Measurements from ENCODE around the gene RHBDL2. TPM values are rescaled to one million over a fixed set of nuclear protein-coding genes. Genes with fewer than 3 reads are reported as not detected.
"Not testable (repeated sequence)": the region's sequence is repeated elsewhere in the genome, so short reads cannot be mapped to it uniquely, and the experiment has no call there.

Gene RHBDL2
- total RNA-seq, 1 donor from 2014 or later = 1.8 TPM

DNA sequence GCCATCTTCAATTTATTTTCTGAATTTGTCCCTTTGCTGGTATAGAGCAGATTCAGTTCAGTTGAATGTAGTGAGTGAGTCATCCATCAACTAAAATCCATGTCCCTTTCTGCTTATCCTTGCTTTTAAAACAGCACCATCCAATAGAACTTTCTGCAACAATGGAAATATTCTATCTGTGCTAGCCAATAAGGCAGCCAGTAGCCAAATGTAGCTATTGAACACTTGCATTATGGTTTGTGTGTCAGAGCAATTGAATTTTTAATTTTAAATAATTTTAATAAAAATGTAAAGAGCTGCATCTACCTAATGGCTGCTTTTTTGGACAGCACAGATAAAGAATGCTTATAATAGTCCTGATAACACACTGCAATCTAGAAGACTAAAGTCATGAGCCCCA lies 60.1 kb downstream of the RHBDL2 start, which contains the start of gene GJA9:
TSS of gene GJA9 (minus strand) at position 101 of the 400 bp plus-strand sequence. CDS start 5,489 bp downstream, outside the sequence.
- no peak for DNase-seq (ENCODE audit: low read depth)

DNA sequence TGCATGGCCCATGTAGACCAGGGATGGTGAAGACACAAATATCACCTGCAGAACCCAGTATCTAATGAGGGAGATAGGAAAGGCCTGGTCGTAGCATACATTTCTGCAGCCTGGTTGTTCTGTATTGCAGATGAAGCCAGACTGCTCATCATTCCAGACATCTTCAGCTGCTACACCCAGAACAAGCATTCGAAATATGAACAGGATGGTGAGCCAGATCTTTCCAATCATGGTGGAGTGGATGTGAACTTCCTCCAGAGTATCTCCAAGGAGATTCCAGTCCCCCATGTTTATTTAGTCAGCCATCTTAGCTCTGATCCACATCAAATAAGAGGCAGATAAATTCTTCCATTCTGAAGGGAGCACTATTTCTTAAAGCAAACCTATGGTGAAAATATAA lies 65.8 kb downstream of the RHBDL2 start:
- no peak for DNase-seq (ENCODE audit: low read depth)

DNA sequence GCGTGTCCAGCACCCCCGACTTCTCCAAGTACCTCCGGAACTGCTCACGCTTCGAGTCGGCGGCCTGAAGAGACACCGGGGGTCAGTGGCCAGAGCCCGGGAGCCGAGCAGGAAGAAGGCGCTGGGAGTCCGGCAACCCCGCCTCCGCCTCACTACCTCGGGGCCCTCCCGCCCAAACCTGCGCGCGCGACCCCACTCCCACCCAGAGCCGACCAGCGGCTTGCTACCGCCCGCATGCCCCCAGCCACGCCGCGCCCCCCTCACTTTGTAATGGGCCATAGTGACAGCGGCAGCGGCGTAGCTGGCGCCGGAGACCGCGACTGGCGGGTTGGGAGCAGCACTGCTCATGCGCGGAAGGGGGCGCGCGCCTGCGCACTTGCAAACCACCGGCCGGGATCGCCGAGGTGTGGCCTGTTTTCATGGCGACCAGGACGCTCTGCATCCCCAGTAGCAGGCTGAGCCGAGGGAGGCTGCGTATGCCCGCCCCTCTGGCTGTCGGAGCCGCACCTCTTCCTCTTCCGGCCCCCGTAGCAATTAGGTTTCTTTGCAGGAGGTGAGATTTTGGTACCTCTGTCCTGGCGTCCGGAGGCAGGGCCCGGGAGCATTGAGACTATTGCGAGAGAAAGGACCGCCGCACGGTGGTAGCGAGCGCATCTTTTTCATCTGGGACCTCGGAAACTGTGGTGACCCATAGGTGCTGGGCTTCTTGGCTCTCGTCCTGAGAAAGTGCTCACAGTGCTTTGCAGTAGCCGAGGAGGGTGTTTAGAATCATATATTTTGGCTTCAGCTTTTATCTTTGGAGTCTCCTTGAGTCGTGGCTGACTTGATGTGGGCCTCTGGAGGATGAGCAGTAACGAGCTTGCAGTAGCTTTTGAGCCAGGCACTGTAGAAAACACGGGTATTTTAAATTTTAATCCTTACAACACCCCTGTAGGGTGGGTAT lies 68.3 kb downstream of the RHBDL2 start, which contains the start of gene MYCBP:
TSS of gene MYCBP (minus strand) at position 322 of the 943 bp plus-strand sequence. CDS start at position 279, 43 bp downstream.
- DNase-seq (ENCODE audit: low read depth) = peak; percentile 89

DNA sequence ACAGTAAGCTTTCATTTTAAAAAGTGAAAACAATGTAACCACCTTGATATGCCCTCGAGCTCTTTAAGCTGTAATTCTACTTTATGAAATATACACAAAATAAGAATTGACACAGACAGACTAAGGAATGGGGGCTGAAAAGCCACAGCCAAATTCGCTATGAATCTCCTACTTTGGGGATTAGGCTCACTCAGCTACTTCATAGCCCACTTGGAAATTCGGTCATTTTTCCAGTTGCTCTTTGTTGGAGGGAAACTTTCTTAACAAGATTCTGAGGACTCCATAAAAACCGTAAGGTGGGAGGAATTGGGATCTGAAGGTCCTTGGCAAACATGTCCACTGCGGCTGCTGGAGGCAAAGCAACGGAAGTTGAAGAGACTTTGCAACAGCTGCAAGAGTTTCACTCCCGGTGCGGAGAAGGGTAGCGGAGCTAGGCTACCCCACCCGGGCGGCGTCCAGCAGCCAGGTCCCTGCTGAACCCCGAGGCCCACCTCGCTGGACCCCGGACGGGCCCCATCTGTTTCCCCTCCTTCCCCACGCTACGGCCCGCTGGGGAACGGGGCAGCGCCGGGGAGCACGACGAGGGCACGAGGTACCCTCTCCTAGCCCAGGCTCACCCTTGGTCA lies 69.1 kb downstream of the RHBDL2 start:
- peak; percentile 18 for DNase-seq (ENCODE audit: low read depth)

DNA sequence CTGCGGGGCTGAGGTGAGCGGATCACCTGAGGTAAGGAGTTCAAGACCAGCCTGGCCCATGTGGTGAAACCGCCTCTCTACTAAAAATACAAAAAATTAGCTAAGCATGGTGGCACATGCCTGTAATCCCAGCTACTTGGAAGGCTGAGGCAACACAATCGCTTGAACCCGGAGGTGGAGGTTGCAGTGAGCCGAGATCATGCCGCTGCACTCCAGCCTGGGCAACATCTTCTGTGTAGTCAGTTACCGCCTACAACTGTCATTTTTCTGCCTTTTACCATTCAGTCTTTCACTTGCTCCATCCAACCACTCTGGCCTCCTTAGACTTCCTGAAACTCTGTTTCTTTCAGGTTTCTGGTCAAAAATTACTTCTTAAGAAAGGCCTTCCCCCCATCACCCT lies 70.6 kb downstream of the RHBDL2 start:
- DNase-seq (ENCODE audit: low read depth) = no peak

DNA sequence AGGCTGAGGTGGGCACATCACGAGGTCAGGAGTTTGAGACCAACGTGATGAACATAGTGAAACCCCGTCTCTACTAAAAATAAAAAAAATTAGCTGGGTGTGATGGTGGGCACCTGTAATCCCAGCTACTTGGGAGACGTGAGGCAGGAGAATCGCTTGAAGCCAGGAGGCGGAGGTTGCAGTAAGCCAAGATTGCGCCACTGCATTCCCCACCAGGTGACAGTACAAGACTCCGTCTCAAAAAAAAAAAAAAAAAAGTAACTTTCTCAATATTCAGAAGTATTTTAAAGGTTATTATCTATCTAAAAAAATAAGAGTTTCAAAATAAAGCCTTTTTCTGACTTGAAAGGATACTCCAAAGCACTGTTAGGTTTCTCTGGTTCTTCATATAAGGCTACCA lies 74.4 kb downstream of the RHBDL2 start:
- DNase-seq (ENCODE audit: low read depth) = no peak

DNA sequence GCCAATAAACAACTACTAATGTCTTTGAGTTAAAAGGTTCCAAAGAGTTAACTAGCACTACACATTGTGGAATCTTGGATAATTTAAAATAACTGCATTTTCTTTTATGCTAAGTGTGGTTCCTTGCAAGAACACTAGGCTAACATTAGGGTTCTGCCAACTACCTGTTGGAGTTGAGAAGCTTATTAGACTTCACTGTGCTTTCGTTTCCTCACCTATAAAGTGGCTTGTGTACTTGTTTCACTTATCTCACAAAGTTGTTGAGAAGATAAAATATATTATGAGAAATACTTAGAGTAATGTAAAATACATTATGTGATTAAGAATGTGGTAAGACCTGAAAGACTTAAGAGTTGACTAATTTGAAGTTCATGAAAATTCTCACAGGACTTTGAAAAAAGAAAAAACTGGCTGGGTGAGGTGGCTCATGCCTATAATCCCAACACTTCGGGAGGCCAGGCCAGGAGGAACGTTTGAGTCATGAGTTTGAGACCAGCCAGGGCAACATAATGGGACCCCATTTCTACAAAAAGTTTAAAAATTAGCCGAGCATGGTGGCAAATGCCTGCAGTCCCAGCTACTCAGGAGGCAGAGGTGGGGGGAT lies 76.4 kb downstream of the RHBDL2 start:
- DNase-seq (ENCODE audit: low read depth) = no peak

DNA sequence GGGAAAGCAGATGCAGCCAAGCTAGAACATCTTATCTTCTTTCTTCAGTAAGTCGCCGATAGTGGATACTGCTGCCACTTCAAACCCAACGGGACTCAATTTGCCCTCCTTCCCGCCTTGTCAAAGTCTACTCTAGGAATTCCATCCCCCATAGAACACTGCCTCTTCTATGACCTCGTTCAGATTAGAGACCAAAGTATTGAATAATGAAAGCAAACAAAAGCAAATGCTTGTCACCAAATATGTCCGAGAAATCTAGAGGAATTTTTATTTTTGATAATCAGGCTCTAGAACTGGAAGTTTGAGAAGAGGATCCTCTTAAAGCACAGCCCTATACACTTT lies 81.2 kb downstream of the RHBDL2 start:
- DNase-seq (ENCODE audit: low read depth) = no peak

DNA sequence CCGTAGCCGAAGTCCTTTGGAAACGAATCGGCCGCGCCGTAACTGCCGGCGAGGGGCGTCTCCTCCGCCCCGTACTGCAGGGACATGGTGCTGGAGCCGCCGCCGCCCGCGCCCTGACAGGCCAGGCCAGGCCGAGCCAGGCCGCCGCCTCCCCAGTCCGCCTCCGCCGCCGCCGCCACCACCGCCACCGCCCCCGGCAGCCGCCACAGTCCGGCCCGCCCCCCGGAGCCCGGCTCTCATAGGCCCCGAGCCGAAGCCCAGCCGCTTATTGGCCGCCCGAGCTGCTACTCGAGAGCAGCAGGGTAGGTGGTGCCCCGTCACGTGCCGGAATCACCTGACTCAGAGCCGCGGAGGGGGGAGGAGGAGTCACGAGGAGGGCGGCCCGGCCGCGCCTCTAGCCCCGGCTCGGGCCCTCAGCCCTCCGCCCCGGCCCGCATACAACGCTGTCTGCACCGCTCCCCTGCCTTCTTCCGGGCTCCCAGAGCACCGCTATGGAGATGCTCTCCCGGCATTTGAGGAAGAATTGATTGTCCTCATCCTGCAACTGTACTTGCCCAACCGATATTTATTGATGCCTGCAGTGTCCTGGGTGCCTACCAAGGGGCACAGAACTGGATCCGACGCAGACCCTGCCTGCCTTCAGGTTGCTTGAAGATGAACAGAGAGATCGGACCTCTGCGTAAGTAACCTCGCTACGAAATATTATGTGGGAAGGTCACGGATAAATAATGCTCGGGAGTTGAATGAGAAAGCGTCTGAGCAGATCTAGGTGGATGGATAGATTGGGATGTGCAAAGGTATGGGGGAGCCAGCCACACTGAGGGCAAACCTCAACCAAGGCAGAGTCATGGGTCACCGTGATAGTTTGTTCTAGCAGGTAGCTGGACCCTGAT lies 81.8 kb downstream of the RHBDL2 start, which contains the start of gene RRAGC:
TSS of gene RRAGC (minus strand) at position 212 of the 893 bp plus-strand sequence. CDS start at position 86, 126 bp downstream.
- DNase-seq (ENCODE audit: low read depth) = peak; percentile 88

DNA sequence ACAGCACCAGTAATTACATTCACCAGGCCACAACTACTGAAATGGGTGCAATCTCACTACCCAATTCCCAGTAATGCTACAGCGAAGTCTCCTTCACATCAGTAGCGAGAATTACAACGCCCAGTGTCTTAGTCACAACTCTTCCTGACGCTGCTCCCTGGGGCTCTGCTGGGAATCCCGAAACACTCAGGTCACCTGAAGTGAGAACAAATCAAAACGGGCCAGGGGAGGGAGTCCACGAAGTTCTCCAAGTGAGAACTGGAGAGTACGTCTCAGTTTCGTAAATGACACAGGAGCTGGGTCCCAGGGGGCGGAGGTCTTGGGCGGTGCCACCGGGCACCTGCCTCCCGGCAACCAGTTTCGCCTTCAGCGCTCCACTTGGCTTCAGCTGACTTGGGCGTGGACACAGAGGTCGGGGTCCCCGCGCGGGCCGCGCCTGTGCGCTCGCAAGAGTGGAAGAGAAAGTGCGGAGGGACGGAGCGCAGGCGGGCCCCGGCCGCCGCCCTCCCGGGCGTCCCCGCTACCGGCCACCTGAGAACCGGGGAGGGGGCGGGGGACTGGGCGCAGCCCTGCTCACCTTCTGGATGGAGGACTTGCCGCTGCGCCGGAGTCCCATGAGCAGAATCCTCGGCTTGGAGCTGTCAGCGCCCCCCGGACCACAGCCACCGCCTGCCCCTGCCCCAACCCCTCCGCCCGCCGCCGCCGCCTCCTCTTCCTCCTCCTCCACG lies 82.6 kb downstream of the RHBDL2 start:
- peak; percentile 75 for DNase-seq (ENCODE audit: low read depth)

DNA sequence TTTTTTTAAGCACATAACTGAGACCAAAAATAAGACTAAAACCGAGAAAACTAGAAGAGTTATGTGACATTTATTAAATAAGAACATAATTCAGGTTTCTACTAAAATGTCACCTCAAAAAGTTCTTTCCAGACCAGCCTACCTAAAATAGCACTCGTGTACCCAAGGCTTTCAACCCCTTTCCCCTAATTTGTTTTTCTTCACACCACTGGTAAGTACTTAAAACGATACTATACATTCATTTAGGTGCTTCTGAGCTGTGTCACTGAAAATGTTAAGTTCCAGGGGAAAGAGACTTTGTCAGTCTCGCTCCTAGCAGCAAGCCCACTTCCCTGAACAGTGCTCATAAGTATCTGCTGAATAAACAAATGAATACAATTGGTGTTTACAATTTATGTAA lies 88.8 kb downstream of the RHBDL2 start:
- DNase-seq (ENCODE audit: low read depth) = no peak

DNA sequence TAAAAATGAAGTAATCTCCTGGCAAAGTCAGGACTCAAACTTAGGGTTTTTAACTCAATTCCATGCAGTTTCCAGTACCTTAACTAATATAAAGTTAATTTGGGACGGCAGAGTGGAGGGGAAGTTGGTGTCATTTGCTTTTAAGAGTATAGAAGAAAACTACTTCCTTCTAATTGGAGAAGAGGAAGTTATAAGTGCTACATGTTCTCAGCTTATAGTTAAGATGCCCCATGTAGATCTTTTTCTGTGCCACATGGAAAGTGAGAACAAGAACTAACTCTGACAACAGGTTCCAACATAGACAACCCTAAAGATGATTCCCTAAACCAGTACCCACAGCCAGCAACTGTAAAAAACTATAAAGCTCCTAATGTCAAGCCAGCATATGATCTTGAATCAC lies 93.6 kb downstream of the RHBDL2 start:
- no peak for DNase-seq (ENCODE audit: low read depth)

DNA sequence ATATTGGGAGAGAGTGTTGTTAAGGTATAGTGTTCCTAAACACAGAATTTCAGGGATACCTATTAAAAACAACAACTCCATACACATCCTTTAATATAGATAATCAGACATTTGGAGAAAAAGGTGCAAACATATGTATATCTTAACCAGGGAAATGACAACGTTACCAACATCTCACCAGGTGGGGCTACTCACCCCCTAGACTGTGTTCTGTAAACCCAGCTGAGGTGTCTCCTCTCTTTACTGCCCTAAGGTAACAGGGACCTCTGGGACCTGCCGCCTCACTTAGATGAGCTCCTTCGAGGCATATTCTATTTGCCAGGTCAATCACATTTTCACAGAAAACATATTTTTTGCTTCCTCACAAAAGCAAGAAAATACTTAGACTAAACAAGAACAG lies 95.4 kb downstream of the RHBDL2 start:
- DNase-seq (ENCODE audit: low read depth) = no peak

DNA sequence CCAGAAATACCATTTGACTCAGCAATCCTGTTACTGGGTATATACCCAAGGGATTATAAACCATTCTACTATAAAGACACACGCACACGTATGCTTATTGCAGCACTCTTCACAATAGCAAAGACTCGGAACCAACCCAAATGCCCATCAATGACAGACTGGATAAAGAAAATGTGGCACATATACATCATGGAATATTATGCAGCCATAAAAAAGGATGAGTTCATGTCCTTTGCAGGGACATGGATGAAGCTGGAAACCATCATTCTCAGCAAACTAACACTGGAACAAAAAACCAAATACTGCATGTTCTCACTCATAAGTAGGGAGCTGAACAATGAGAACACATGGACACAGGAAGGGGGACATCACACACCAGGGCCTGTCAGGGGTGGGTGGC lies 96.5 kb downstream of the RHBDL2 start:
- not testable (repeated sequence) for DNase-seq (ENCODE audit: low read depth)

DNA sequence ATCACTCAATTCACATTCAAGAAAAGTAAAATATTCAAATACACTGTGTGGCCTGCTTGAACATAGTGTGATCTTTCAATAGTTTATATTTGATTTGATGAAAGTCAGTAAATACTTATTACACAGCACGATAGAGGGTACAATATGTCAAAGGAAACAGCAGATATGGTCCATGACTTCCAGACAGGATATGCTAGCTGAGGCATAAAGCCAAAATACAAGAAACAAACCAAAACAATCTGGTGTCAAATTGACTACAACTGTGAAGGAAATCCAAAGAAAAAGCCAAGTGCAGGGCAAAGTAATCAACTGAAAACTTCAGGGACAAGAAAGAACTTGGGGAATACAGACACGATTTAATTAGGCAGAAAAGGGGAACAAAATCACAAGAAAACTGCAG lies 101.3 kb downstream of the RHBDL2 start:
- DNase-seq (ENCODE audit: low read depth) = no peak

DNA sequence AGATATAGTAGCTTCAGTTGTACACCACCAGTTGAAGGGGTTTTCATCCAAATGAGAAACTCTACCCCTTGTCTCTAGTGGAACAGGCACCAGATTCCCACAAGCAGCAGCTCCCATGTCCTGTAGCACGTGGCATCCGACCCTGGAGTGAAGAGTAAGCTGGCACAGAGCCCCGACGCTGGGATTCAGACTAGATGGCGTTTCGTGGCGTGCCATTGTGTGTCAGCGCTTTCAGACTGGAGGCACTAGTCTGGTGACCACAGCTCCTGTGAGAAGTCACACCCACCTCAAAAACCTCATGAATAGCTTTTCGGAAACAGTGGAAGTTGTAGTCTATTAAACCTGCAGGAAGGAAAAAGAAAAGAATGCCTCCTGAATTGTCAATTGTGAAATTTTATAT lies 102.3 kb downstream of the RHBDL2 start:
- DNase-seq (ENCODE audit: low read depth) = no peak

DNA sequence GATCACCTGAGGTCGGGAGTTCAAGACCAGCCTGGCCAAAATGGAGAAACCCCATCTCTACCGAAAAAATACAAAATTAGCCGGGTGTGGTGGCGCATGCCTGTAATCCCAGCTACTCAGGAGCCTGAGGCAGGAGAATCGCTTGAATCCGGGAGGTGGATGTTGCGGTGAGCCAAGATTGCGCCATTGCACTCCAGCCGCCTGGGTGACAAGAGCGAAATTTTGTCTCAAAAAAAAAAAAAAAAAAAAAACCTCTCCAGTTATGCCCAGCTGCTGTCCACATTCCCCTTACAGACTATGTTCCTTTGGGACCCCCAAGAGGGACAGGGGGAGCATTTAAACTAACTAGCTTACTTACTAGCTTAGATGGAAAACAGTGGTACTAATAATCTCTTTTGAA lies 105.3 kb downstream of the RHBDL2 start:
- not testable (repeated sequence) for DNase-seq (ENCODE audit: low read depth)
